Right lobe of liver (tissue), 6 donors: ENCODE measurements around the gene ZNF333. TPM values are rescaled to one million over a fixed set of nuclear protein-coding genes. Genes with fewer than 3 reads are reported as not detected.
"Not testable (repeated sequence)": the region's sequence is repeated elsewhere in the genome, so short reads cannot be mapped to it uniquely, and the experiment has no call there.

ENCODE experiments used
- ATAC-seq, 4 donors: fragments of 200-7000 bp; cut with Tn5 transposase; one replicate each; pipeline ENCODE4 v1.9.1; 2020; ENCODE audit warnings: mild to moderate bottlenecking in 4 of 4, moderate library complexity in 4 of 4
- DNase-seq, 3 donors: peaks; one replicate each; pipeline ENCODE4 v3.0.0-alpha.2; 2020
- H3K27ac ChIP-seq, 3 donors: fragments of 200-600 bp; one replicate each; pipeline ENCODE4 v1.8.0; 2022
- H3K27me3 ChIP-seq, 2 donors: fragments of 200-600 bp; one replicate each; pipeline ENCODE4 v1.8.0; 2022
- H3K36me3 ChIP-seq, 4 donors: fragments of 200-600 bp; sonication (generic) in 1 of 4; one replicate each; pipeline versions ENCODE4 v1.5.1 to v1.8.0; 2017 to 2022; ENCODE audit warnings: control low read depth in 1 of 4
- H3K4me1 ChIP-seq, 4 donors: fragments of 200-600 bp; sonication (generic) in 1 of 4; one replicate each; pipeline versions ENCODE4 v1.5.1 to v1.8.0; 2017 to 2022; ENCODE audit warnings: control low read depth in 1 of 4
- H3K4me3 ChIP-seq, 3 donors: fragments of 200-600 bp; one replicate each; pipeline ENCODE4 v1.8.0; 2022
- H3K9me3 ChIP-seq, 4 donors: fragments of 200-600 bp; sonication (generic) in 1 of 4; one replicate each; pipeline versions ENCODE4 v1.5.1 to v1.8.0; 2017 to 2022; ENCODE audit warnings: control low read depth in 1 of 4
- POLR2A ChIP-seq: fragments of 450-650 bp; IDR thresholded peaks from one replicate; pipeline ENCODE4 v1.6.1; 2017; ENCODE audit warnings: antibody characterized with exemption, mild to moderate bottlenecking
- WGBS: methylation state at CpG from one replicate; pipeline ENCODE4 v1.1.6; 2018; ENCODE audit warnings: low coverage, low lambda C conversion rate; ENCODE audit not compliant: insufficient coverage; ENCODE audit errors: missing lambda C conversion rate; 5-methylcytosine and 5-hydroxymethylcytosine counted together
- intact Hi-C, 2 donors: fragments of 100-400 bp; cut with DNase I; formaldehyde crosslinking; loops; one replicate each; pipeline versions ENCODE4 v1.11.2 to v1.14.1; 2022
- total RNA-seq, 6 experiments: library from RNA; depleted of rRNA in 2 of 6; stranded (reverse); fragments of >200 nt in 2 of 6; fragmentation: NEBNext Ultra II Directional in 3 of 6; extraction: Animal tissue kit (Norgen Biotek cat#: 25700) in 3 of 6; gene quantifications; one replicate each; pipeline versions ENCODE4 v1.1.0 to v1.2.4, GENCODE V29; 2016 to 2023
- TF ChIP-seq, protein P1 (sequence below), 4 donors: fragments of 200-600 bp in 3 of 4; fragments of 450-650 bp in 1 of 4; IDR thresholded peaks; one replicate each; pipeline versions ENCODE4 v1.5.1 to v1.8.0; 2016 to 2022; ENCODE audit warnings: antibody characterized with exemption in 4 of 4, mild to moderate bottlenecking in 2 of 4
- donor health status: DM: no; HTN: yes; CAD: no.
- donor health status: DM: no; HTN: no; CAD: no.
- donor health status: DM: no; HTN: no; CAD: no.
- donor health status: DM: no; HTN: yes; CAD: no.
- donor health status: DM: no; HTN: yes; CAD: no.

ZNF333 gene
- total RNA-seq, 6 experiments from 2014 or later = 2.5 to 6.1 (median 3.8) TPM

DNA sequence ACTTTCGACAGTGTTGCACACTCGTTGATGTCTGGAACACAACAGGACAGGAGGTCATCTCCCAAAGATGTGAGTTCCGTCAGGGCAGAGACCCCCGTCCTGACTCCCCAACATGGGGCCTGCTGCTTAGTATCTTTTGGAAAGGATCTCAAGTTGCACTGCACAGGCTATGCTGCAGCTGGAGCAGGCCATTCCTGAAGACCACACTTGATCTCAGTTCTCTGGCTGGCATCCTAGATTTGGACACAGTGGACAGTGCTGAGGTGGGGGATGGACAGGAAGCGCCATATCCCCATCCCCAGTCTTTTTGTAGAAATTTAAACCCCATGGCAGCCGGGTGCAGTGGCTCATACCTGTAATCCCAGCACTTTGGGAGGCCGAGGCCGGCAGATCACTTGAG lies 82.6 kb downstream of the ZNF333 start:
- H3K36me3 ChIP-seq = no peaks in the 10 kb centered on the region
- H3K27ac ChIP-seq = no peak overlapping the region
- H3K27me3 ChIP-seq = no peaks in the 10 kb centered on the region
- no peak for ATAC-seq
- intact Hi-C loops = no loop called here
- no peaks in the 10 kb centered on the region for H3K4me1 ChIP-seq
- peak in 1 of 3 donors; percentile 14 for DNase-seq
- H3K4me3 ChIP-seq = no peak overlapping the region
- H3K9me3 ChIP-seq = no peaks in the 10 kb centered on the region
- WGBS = 0% methylated on average over 2 of the region's 8 CpGs
- TF ChIP-seq, protein P1, sequence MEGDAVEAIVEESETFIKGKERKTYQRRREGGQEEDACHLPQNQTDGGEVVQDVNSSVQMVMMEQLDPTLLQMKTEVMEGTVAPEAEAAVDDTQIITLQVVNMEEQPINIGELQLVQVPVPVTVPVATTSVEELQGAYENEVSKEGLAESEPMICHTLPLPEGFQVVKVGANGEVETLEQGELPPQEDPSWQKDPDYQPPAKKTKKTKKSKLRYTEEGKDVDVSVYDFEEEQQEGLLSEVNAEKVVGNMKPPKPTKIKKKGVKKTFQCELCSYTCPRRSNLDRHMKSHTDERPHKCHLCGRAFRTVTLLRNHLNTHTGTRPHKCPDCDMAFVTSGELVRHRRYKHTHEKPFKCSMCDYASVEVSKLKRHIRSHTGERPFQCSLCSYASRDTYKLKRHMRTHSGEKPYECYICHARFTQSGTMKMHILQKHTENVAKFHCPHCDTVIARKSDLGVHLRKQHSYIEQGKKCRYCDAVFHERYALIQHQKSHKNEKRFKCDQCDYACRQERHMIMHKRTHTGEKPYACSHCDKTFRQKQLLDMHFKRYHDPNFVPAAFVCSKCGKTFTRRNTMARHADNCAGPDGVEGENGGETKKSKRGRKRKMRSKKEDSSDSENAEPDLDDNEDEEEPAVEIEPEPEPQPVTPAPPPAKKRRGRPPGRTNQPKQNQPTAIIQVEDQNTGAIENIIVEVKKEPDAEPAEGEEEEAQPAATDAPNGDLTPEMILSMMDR (IDR thresholded peaks at IDR 0.05) = no peak
- TF ChIP-seq POLR2A = no peak

DNA sequence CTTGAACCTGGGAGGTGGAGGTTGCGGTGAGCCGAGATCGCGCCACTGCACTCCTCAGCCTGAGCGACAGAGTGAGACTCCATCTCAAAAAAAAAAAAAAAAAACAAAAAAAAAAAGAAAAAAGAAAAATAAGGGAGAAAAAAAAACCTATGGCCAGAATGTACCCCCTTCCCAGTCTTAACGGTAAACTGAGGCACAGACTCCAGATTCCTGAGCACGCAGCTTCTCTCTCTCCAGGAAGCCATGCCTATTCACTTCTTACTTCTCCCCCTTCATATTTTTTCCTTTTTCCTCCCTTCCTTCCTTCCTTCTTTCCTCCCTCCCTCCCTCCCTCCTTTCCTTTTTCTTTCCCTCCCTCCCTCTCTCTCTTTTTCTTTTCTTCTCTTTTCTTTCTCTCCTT lies 83.1 kb downstream of the ZNF333 start:
- Histone ChIP-seq H3K36me3 (no peaks in the 10 kb centered on the region), H3K4me1 (no peaks in the 10 kb centered on the region), H3K9me3 (no peaks in the 10 kb centered on the region), H3K27ac (no peak overlapping the region), H3K4me3 (no peak overlapping the region), H3K27me3 (no peaks in the 10 kb centered on the region)
- no peak for ATAC-seq
- intact Hi-C loops = no loop called here
- no peak for TF ChIP-seq POLR2A
- TF ChIP-seq, protein P1 (IDR thresholded peaks at IDR 0.05) = no peak
- DNase-seq = no peak
- WGBS = 84% methylated on average over 6 of the region's 7 CpGs

DNA sequence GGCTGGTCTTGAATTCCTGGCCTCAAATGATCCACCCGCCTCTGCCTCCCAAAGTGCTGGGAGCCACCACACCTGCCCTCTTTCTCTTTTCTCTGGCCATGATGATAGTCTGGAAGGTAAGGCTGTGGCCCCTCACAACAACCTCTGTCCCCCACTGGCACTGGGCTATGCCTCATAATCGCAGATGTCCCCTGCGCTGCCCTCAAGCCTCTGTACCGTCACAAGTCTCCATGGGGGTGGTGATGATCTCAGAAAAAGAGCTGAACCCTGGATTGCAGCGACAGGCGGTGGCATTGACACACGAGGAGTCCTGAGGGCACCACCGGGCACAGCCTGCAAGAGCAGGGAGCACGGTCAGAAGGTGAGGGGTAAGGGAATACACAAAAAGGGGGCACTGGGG lies 83.9 kb downstream of the ZNF333 start:
- H3K9me3 ChIP-seq, H3K36me3 ChIP-seq, H3K27me3 ChIP-seq, H3K4me3 ChIP-seq, intact Hi-C loops, H3K27ac ChIP-seq, ATAC-seq, H3K4me1 ChIP-seq: not testable (repeated sequence)
- 61% methylated on average over 6 of the region's 9 CpGs for WGBS
- DNase-seq = peak in 2 of 3 donors; percentile 20 to 28

- no peak overlapping the region for H3K27ac ChIP-seq
- 62% methylated on average over 3 of the region's 10 CpGs for WGBS
- no peaks in the 10 kb centered on the region for H3K27me3 ChIP-seq
- DNase-seq = peak in 2 of 3 donors; percentile 7 to 16
- H3K36me3 ChIP-seq = no peaks in the 10 kb centered on the region
- H3K4me1 ChIP-seq = no peaks in the 10 kb centered on the region
- no peaks in the 10 kb centered on the region for H3K9me3 ChIP-seq
- no peak overlapping the region for H3K4me3 ChIP-seq
- intact Hi-C loops = no loop called here
- TF ChIP-seq, protein P1 (IDR thresholded peaks at IDR 0.05) = no peak
- TF ChIP-seq POLR2A = no peak
- no peak for ATAC-seq
Measured at GRCh38 chr19:14774373-14774772, 84.5 kb downstream of the ZNF333 start.

- not testable (repeated sequence) for H3K27me3 ChIP-seq
- DNase-seq = peak in 1 of 3 donors; percentile 20
Measured at GRCh38 chr19:14775326-14775725, 85.5 kb downstream of the ZNF333 start.

More at GRCh38 chr19:14775326-14775725, 85.5 kb downstream of the ZNF333 start:
- H3K9me3 ChIP-seq, intact Hi-C loops, ATAC-seq, H3K27ac ChIP-seq, H3K4me1 ChIP-seq, H3K36me3 ChIP-seq: not testable (repeated sequence)
- 29% methylated on average over 6 of the region's 8 CpGs for WGBS
- peak overlapping the region in 1 of 3 donors; percentile 33 for H3K4me3 ChIP-seq
